HG02642 (cell line): ENCODE data around the gene TPST2.
"Not testable (repeated sequence)": the region's sequence is repeated elsewhere in the genome, so short reads cannot be mapped to it uniquely, and the experiment has no call there.

ENCODE experiments used
- ATAC-seq: cut with Tn5 transposase; IDR thresholded peaks from one replicate; pipeline ENCODE4 v1.9.1; 2021; ENCODE audit warnings: mild to moderate bottlenecking; ENCODE audit not compliant: unreplicated experiment, poor library complexity

The TPST2 gene

GRCh38 chr22:26536762-26537134 is 53.2 kb downstream of the TPST2 start:
- ATAC-seq = no peak

- no peak for ATAC-seq
These were observed 53.7 kb downstream of the TPST2 start for GRCh38 chr22:26536056-26536761.

DNA sequence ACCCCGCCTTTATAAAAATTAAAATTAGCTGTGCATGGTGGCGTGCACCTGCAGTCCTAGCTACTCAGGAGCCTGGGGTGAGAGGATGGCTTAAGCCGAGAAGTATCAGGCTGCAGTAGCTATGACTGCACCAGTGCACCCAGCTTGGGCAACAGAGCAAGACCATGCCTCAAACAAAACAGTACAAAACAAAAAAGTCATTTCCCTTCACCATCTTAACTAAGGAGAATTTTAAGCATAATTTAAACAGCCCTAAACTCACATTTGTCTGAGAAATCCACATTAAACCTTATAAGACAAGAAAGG is 54.4 kb downstream of the TPST2 start:
- ATAC-seq = no peak

- no peak for ATAC-seq
These were observed 54.9 kb downstream of the TPST2 start for GRCh38 chr22:26534874-26535602.

- ATAC-seq = no peak
These were observed 55.6 kb downstream of the TPST2 start for GRCh38 chr22:26534171-26534855.

DNA sequence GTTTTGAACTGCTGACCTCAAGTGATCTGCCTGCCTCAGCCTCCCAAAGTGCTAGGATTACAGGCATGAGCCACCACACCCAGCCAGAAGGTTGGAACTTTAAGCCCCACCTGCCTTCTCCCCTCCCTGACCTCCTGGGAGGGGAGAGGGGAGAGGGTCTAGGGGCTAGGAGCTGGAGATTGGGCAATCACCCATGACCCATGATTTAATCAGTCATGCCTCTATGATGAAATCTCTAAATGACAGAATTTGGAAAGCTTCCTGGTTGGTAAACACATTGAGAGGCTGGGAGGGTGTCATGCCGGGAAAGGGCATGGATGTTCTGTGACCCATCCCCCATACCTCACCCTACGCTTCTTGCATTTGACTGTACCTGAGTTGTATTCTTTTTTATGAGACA is 60.6 kb downstream of the TPST2 start:
- no peak for ATAC-seq

DNA sequence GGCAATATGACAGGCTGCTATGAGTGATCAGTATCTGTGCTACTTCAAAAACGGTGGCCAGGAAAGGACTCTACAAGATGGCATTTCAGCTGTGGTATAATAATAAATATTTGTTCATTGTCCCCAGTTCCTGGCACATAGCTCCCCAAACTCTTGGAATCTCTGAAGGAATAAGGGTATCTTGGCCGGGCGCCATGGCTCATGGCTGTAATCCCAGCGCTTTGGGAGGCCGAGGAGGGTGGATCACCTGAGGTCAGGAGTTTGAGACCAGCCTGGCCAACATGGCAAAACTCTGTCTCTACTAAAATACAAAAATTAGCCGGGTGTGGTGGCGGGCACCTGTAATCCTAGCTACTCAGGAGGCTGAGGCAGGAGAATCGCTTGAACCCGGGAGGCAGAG is 61.4 kb downstream of the TPST2 start:
- ATAC-seq = not testable (repeated sequence)

GRCh38 chr22:26527574-26528465 is 62.1 kb downstream of the TPST2 start:
- no peak for ATAC-seq

DNA sequence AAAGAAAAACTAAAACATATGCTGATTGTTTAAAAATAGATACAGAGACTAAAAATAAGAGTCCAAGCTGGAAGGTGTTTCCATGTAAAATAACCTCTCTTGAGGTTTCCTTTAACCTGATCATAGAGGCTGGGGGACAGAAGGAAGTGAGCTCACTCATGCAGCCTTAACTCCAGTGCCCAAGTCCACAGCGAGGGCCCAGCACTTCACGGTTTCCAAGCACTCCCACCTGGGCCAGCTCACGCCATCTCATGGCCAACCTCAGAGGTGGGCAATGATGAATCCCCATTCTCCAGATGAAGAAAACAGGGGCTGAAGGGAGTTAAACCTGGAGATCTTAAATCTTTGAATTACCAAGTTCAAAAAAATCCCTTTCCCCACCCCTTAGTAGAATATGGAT is 62.8 kb downstream of the TPST2 start:
- no peak for ATAC-seq

- ATAC-seq = no peak
These were observed 63.9 kb downstream of the TPST2 start for GRCh38 chr22:26525946-26526564.

DNA sequence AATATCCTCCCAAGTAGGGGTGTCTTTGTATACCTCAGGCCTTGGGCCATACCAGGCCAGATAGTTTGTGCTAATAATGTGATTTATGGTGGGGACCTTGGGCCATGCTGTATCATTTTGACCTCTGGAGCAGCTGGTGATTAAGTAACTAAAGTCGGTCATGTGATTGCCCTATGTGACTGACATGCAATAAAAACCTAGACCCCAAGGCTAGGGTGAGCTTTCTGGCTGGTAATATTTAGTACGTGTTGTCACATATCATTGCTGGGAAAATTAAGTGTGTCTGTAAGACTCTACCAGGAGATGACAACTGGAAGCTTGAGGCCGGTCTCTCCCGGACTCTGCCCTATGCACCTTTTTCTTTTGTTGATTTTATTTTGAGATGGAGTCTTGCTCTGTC is 65.1 kb downstream of the TPST2 start:
- ATAC-seq = no peak

DNA sequence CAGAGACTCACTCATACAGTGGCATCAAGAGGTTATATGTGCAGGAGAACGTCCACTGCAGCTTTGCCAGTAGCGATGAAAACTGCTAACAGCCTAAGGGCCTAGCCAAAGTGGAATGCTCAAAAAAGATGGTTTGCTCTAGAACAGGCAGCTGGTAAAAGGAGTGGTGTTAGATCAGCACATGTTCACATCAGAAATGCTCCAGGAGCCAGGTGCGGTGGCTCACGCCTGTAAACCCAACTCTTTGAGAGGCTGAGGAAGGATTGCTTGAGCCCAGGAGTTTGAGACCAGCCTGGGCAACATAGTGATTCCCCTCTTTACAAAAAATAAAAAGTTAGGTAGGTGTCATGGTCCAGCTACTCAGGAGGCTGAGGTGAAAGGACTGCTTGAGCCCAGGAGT is 67.3 kb downstream of the TPST2 start:
- ATAC-seq = no peak

- no peak for ATAC-seq
These were observed 67.9 kb downstream of the TPST2 start for GRCh38 chr22:26522012-26522411.

- no peak for ATAC-seq
These were observed 72.5 kb downstream of the TPST2 start for GRCh38 chr22:26517429-26517828.

DNA sequence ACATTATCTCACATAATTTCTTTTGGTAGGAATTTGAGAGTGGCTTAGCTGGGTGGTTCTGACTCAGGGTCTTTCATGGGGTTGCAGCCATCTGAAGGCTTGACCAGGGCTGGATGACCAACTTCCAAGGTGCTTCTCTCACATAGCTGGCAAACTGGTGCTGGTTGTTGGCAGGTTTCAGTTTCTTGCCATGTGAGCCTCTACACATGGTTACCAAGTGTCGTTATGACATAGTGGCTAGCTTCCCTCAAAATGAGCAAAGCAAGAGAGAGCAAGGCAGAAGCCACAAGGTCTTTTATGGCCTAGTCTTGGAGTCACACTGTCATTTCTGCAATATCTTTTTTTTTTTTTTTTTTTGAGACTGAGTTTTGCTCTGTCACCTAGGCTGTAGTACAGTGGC is 73.4 kb downstream of the TPST2 start:
- no peak for ATAC-seq

- ATAC-seq = no peak
These were observed 74.0 kb downstream of the TPST2 start for GRCh38 chr22:26515931-26516330.

- no peak for ATAC-seq
These were observed 75.3 kb downstream of the TPST2 start for GRCh38 chr22:26514419-26515161.

GRCh38 chr22:26513838-26514237 is 76.1 kb downstream of the TPST2 start:
- ATAC-seq = no peak

DNA sequence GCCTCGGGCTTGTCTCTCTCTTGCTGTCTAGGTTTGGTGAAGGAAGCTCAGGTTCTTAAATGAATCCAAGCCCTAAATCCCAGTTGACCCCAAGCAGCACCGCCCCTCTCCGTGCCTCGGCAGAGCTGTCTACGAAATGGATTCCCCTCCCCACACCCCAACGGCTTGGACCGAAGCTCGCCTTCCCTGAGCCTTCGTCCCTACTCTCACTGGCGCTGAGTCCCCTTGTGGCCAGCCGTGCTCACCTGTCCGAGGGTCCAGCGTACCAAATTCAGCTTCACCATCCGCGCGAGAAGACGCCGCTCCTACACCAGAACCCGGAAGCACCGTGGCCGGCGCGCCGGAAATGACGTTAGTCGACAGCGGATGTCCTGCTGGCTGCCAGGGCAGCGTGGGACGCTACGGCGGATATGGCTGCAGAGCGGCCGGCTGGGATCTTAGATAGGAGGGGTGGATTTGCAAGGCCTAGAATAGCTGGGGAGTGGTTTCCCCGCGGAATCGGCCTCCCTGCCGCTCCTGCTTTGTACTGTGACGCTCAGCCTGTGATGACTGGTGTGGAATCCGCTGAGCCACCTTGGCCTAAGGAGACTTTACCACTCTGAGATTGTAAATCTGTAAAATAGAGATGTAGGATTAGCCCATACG is 77.7 kb downstream of the TPST2 start, which contains the start of gene TFIP11:
TFIP11 (minus strand) TSS at position 325 of the 645 bp plus-strand sequence. CDS start 2,201 bp downstream, outside the sequence.
- ATAC-seq = peak; percentile 97
